LNCaP clone FGC (cell line): ENCODE measurements around the gene BST1.

ENCODE experiments used
- DNase-seq: peaks from one replicate; pipeline ENCODE4 v3.0.0-alpha.2; 2011; ENCODE audit warnings: low read depth
- H3K4me3 ChIP-seq: 2 replicates; pipeline ENCODE4 v1.5.1; 2011; ENCODE audit warnings: mild to moderate bottlenecking, low read depth, low read length, control low read depth
- CTCF ChIP-seq: IDR thresholded peaks from 2 replicates; pipeline ENCODE4 v1.5.1; 2012; ENCODE audit warnings: mild to moderate bottlenecking; ENCODE audit not compliant: control insufficient read depth, insufficient read depth; ENCODE audit errors: extremely low read depth

The BST1 gene

DNA sequence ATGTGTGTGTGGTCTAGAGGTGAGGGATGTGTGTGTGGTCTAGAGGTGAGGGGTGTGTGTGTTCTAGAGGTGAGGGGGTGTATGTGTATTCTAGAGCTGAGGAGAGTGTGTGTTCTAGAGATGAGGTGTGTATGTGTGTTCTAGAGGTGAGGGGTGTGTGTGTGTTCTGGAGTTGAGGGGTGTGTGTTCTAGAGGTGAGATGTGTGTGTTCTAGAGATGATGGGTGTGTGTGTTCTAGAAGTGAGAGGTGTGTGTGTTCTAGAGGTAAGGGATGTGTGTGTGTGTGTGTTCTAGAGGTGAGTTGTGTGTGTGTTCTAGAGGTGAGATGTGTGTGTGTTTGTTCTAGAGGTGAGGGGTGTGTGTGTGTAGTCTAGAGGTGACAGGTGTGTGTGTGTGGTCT, 1.3 kb downstream of the BST1 start:
- no peak overlapping the region for H3K4me3 ChIP-seq
- DNase-seq: no peak
- no peak for TF ChIP-seq CTCF

GRCh38 chr4:15706646-15707362, 3.9 kb downstream of the BST1 start:
- no peak for DNase-seq
- H3K4me3 ChIP-seq: no peak overlapping the region
- TF ChIP-seq CTCF: no peak

GRCh38 chr4:15707363-15707715, 4.5 kb downstream of the BST1 start:
- no peak for TF ChIP-seq CTCF
- no peak overlapping the region for H3K4me3 ChIP-seq
- DNase-seq: peak; percentile 76

GRCh38 chr4:15711762-15712161, 8.9 kb downstream of the BST1 start:
- no peak overlapping the region for H3K4me3 ChIP-seq
- TF ChIP-seq CTCF: no peak
- DNase-seq: no peak

GRCh38 chr4:15712214-15712613, 9.3 kb downstream of the BST1 start:
- TF ChIP-seq CTCF: no peak
- no peak overlapping the region for H3K4me3 ChIP-seq
- DNase-seq: no peak

DNA sequence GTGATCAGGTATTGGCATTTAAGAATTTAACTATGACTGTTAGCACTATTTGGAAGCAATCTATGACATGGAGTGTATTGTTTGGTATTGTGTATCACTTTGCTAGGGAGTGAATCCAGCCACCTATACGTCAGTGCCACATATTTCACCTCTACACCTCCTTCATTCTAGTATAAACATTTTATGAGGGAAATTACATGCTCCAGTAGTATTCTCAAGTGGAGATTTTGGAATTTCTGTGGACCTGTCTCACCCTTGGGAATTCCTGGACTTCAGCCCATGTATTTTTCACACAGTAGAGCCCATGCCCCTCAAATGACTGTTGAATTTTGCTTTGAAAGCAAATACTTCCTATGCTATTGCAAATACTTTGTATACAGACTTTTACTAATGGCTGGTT, 11.3 kb downstream of the BST1 start:
- DNase-seq: no peak
- H3K4me3 ChIP-seq: no peak overlapping the region
- no peak for TF ChIP-seq CTCF
